Measurements from ENCODE around the gene BMP4. TPM values are rescaled to one million over a fixed set of nuclear protein-coding genes. Genes with fewer than 3 reads are reported as not detected.

Gene BMP4
- total and polyA plus RNA-seq, 2 of the 13 experiments (the other 11 are each of a cell fraction or from before 2014, with no cell fraction given): 56.4 to 169 TPM

- TF ChIP-seq SATB2 (CRISPR knock-in tag; IDR thresholded peaks at IDR 0.05) (no peak), ZNF230 (CRISPR knock-in tag; IDR thresholded peaks at IDR 0.05) (no peak; the same call in 1 of the 2 replicates), KDM2A (CRISPR knock-in tag; IDR thresholded peaks at IDR 0.05; ENCODE audit: borderline replicate concordance, low read depth) (0 out of 2 replicates have a peak, but pooled peaks have one; percentile 17), ERF (CRISPR knock-in tag; IDR thresholded peaks at IDR 0.05) (no peak), KDM5B (CRISPR knock-in tag; IDR thresholded peaks at IDR 0.05; ENCODE audit: borderline replicate concordance) (no peak), NFIC (IDR thresholded peaks at IDR 0.05; ENCODE audit: low read length) (no peak), TBX2 (CRISPR knock-in tag; IDR thresholded peaks at IDR 0.05; ENCODE audit: borderline replicate concordance) (peak; percentile 18; the same call in 1 of the 2 replicates), ZNF234 (CRISPR knock-in tag; conservative IDR thresholded peaks at IDR 0.05) (no peak), MIER3 (CRISPR knock-in tag; IDR thresholded peaks at IDR 0.05; ENCODE audit: borderline replicate concordance) (no peak), ATF2 (CRISPR knock-in tag; IDR thresholded peaks at IDR 0.05) (no peak), ZSCAN29 (CRISPR knock-in tag; conservative IDR thresholded peaks at IDR 0.05) (no peak), ZNF451 (CRISPR knock-in tag; IDR thresholded peaks at IDR 0.05) (no peak), HMGXB3 (CRISPR knock-in tag; IDR thresholded peaks at IDR 0.05; ENCODE audit: borderline replicate concordance) (no peak), HMG20A (CRISPR knock-in tag; IDR thresholded peaks at IDR 0.05; ENCODE audit: borderline replicate concordance) (no peak), MXD4 (CRISPR knock-in tag; IDR thresholded peaks at IDR 0.05) (no peak)
- TF ChIP-seq, protein P1, sequence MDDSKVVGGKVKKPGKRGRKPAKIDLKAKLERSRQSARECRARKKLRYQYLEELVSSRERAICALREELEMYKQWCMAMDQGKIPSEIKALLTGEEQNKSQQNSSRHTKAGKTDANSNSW (CRISPR knock-in tag; IDR thresholded peaks at IDR 0.05; ENCODE audit: borderline replicate concordance): no peak
- TF ChIP-seq, protein P2, sequence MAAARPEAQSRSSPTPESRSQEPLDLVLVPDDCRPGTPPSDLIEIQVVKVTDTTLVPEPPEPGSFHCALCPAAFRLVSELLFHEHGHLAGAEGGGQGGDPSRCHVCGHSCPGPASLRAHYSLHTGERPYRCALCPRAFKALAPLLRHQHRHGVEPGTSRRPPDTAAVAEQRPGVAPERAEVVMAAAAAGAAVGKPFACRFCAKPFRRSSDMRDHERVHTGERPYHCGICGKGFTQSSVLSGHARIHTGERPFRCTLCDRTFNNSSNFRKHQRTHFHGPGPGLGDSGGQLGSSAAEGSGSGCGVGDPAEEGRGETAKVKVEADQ (CRISPR knock-in tag; IDR thresholded peaks at IDR 0.05; ENCODE audit: borderline replicate concordance): no peak; the same call in 1 of the 2 replicates
- TF ChIP-seq, protein P3, sequence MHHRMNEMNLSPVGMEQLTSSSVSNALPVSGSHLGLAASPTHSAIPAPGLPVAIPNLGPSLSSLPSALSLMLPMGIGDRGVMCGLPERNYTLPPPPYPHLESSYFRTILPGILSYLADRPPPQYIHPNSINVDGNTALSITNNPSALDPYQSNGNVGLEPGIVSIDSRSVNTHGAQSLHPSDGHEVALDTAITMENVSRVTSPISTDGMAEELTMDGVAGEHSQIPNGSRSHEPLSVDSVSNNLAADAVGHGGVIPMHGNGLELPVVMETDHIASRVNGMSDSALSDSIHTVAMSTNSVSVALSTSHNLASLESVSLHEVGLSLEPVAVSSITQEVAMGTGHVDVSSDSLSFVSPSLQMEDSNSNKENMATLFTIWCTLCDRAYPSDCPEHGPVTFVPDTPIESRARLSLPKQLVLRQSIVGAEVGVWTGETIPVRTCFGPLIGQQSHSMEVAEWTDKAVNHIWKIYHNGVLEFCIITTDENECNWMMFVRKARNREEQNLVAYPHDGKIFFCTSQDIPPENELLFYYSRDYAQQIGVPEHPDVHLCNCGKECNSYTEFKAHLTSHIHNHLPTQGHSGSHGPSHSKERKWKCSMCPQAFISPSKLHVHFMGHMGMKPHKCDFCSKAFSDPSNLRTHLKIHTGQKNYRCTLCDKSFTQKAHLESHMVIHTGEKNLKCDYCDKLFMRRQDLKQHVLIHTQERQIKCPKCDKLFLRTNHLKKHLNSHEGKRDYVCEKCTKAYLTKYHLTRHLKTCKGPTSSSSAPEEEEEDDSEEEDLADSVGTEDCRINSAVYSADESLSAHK (CRISPR knock-in tag; IDR thresholded peaks at IDR 0.05; ENCODE audit: borderline replicate concordance): no peak
Observed at GRCh38 chr14:53955671-53956426, 776 bp downstream of the BMP4 start (continued).

All from HepG2 (cell line).